Heart right ventricle (tissue), 16 donors: ENCODE results near the gene OTULINL. TPM values are rescaled to one million over a fixed set of nuclear protein-coding genes. Genes with fewer than 3 reads are reported as not detected.

Experiments used
- ATAC-seq, 8 donors: fragments of 200-7000 bp; cut with Tn5 transposase; one replicate each; pipeline ENCODE4 v1.9.1; 2020; ENCODE audit warnings: mild to moderate bottlenecking in 8 of 8, moderate library complexity in 8 of 8, moderate number of reproducible peaks in 1 of 8
- DNase-seq, 2 donors: peaks; one replicate each; pipeline ENCODE4 v3.0.0-alpha.2; 2020
- H3K27ac ChIP-seq, 10 donors: fragments of 200-600 bp; sonication (generic) in 2 of 10; one replicate each; pipeline versions ENCODE4 v1.5.0 to v1.8.0; 2020 to 2022; ENCODE audit warnings: mild to moderate bottlenecking in 3 of 10
- H3K27me3 ChIP-seq, 7 donors: fragments of 200-600 bp; one replicate each; pipeline ENCODE4 v1.8.0; 2021 to 2022; ENCODE audit warnings: mild to moderate bottlenecking in 2 of 7
- H3K36me3 ChIP-seq, 9 donors: fragments of 200-600 bp; sonication (generic) in 1 of 9; one replicate each; pipeline versions ENCODE4 v1.5.0 to v1.8.0; 2020 to 2022; ENCODE audit warnings: mild to moderate bottlenecking in 2 of 9
- H3K4me1 ChIP-seq, 9 donors: fragments of 200-600 bp; sonication (generic) in 1 of 9; one replicate each; pipeline versions ENCODE4 v1.5.0 to v1.8.0; 2020 to 2022; ENCODE audit warnings: mild to moderate bottlenecking in 4 of 9
- H3K4me3 ChIP-seq, 10 donors: fragments of 200-600 bp; sonication (generic) in 2 of 10; one replicate each; pipeline versions ENCODE4 v1.5.0 to v1.8.0; 2020 to 2022; ENCODE audit warnings: mild to moderate bottlenecking in 7 of 10, moderate library complexity in 2 of 10
- H3K9me3 ChIP-seq, 11 donors: fragments of 200-600 bp in 10 of 11; sonication (generic) in 2 of 11; one replicate each; pipeline versions ENCODE4 v1.5.0 to v1.8.0; 2013 to 2022; ENCODE audit warnings: mild to moderate bottlenecking in 2 of 11, control low read depth in 1 of 11, moderate library complexity in 1 of 11
- WGBS, 2 donors: extraction: QIAGEN DNeasy Blood & Tissue Kit; methylation state at CpG; one replicate each; pipeline ENCODE4 v1.1.7; 2013; ENCODE audit warnings: inconsistent platforms in 1 of 2; 5-methylcytosine and 5-hydroxymethylcytosine counted together
- intact Hi-C, 10 donors: fragments of 100-400 bp; cut with DNase I; formaldehyde crosslinking; loops; one replicate each; pipeline versions ENCODE4 v1.11.1 to v1.14.2; 2022
- polyA plus RNA-seq, 2 donors: library from polyadenylated mRNA; stranded (reverse); fragments of 200-250 nt; gene quantifications; one replicate each; pipeline ENCODE4 v1.2.3, GENCODE V29; 2013
- total RNA-seq, 10 donors: library from RNA; stranded (reverse); fragmentation: NEBNext Ultra II Directional in 3 of 10; extraction: Animal tissue kit (Norgen Biotek cat#: 25700) in 3 of 10; gene quantifications; one replicate each; pipeline versions ENCODE4 v1.2.1 to v1.2.4, GENCODE V29; 2021 to 2023
- TF ChIP-seq, protein P1 (sequence below), 9 donors: fragments of 200-600 bp; sonication (generic) in 2 of 9; IDR thresholded peaks; one replicate each; pipeline versions ENCODE4 v1.5.0 to v1.8.0; 2021 to 2022; ENCODE audit warnings: antibody characterized with exemption in 9 of 9, mild to moderate bottlenecking in 5 of 9, moderate library complexity in 1 of 9
- donor health status: Arrhythmogenic right ventricular cardiomyopathy.
- donor health status: ischemic (EF 13 %, LVEDD 7.1; RV severe dilation, severe dysfunction).
- donor health status: healthy with polysubstance abuse.
- donor health status: DM: no; HTN: yes; CAD: no.
- donor health status: DM: no; HTN: no; CAD: no.
- donor health status: ischemic (EF 25% LVEDD 6.9; RV normal size, moderate dysfunction).
- donor health status: ischemic (EF 25% LVEDD 5.7; RV mildly dilated, moderate dysfunction).
- donor health status: healthy.
- donor health status: DM: yes; HTN: yes; CAD: no.
- donor health status: Ischemic cardiomyopathy.
- donor health status: ischemic (EF 35%, LVEDD 5.7; RV mildly dilated, moderate dysfunction).
- donor health status: nonischemic (EF 11% LVEDD 7.7; RV severe dilation, severe dysfunction).
- donor health status: DM: yes; HTN: yes; CAD: no.
- donor health status: PGD.
- donor health status: ischemic (EF 29% LVEDD 5.4; RV normal size, mild dysfunction).
- donor health status: nonischemic (EF 23%, LVEDD 6.1; RV moderate dilation, normal function).

OTULINL gene
- total and polyA plus RNA-seq, 12 donors, result 0.29 to 9.5 (median 1.3) TPM

DNA sequence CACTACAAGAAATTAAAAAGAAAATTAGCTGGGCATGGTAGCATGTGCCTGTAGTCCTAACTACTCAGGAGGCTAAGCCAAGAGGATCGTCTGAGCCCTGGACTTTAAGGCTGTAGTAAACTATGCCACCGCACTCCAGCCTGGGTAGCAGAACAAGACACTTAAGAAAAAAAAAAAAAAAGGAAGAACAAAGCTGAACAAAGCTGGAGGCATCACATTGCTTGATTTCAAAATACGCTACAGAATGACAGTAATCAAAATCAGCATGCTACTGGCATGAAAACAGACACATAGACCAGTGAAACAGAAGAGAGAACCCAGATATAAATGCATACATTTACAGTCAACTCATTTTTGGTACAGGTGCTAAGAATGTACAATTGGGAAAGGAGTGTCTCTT, 68.5 kb downstream of the OTULINL start:
- peaks cover 0 to 3% (median 0%) of the 10 kb centered on the region in 11 donors for H3K9me3 ChIP-seq
- peaks cover 0 to 5% (median 0%) of the 10 kb centered on the region in 9 donors for H3K4me1 ChIP-seq
- intact Hi-C loops, result loop anchor here in 1 of 10 donors (10.0 kb wide), 1 partner anchor 255 kb away; no protein-coding TSS in a partner anchor
- no peak overlapping the region for H3K4me3 ChIP-seq
- 86 to 89% methylated on average over 3 of the region's 3 CpGs for WGBS, 2 donors
- ATAC-seq, result no peak
- TF ChIP-seq, protein P1, sequence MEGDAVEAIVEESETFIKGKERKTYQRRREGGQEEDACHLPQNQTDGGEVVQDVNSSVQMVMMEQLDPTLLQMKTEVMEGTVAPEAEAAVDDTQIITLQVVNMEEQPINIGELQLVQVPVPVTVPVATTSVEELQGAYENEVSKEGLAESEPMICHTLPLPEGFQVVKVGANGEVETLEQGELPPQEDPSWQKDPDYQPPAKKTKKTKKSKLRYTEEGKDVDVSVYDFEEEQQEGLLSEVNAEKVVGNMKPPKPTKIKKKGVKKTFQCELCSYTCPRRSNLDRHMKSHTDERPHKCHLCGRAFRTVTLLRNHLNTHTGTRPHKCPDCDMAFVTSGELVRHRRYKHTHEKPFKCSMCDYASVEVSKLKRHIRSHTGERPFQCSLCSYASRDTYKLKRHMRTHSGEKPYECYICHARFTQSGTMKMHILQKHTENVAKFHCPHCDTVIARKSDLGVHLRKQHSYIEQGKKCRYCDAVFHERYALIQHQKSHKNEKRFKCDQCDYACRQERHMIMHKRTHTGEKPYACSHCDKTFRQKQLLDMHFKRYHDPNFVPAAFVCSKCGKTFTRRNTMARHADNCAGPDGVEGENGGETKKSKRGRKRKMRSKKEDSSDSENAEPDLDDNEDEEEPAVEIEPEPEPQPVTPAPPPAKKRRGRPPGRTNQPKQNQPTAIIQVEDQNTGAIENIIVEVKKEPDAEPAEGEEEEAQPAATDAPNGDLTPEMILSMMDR (IDR thresholded peaks at IDR 0.05), result no peak
- no peak for DNase-seq
- no peak overlapping the region for H3K27ac ChIP-seq
- peaks cover 0 to 15% (median 0%) of the 10 kb centered on the region in 7 donors for H3K27me3 ChIP-seq
- H3K36me3 ChIP-seq, result no peaks in the 10 kb centered on the region

GRCh38 chr5:14655146-14655741, 73.7 kb downstream of the OTULINL start:
- WGBS, 2 donors, result 62 to 63% methylated on average over 4 of the region's 4 CpGs
- ATAC-seq (no peak), DNase-seq (no peak)
- no peaks in the 10 kb centered on the region for H3K9me3 ChIP-seq
- no peak overlapping the region for H3K4me3 ChIP-seq
- H3K27me3 ChIP-seq, result peaks cover 0 to 4% (median 0%) of the 10 kb centered on the region in 7 donors
- intact Hi-C loops, result loop anchor here in 1 of 10 donors (10.0 kb wide), 1 partner anchor 260 kb away; no protein-coding TSS in a partner anchor
- TF ChIP-seq, protein P1 (IDR thresholded peaks at IDR 0.05), result no peak
- H3K27ac ChIP-seq, result no peak overlapping the region
- H3K4me1 ChIP-seq, result no peaks in the 10 kb centered on the region
- H3K36me3 ChIP-seq, result no peaks in the 10 kb centered on the region

- Histone ChIP-seq H3K4me1 (no peaks in the 10 kb centered on the region), H3K27ac (no peak overlapping the region), H3K4me3 (no peak overlapping the region), H3K9me3 (no peaks in the 10 kb centered on the region), H3K27me3 (peaks cover 0 to 4% (median 0%) of the 10 kb centered on the region in 7 donors), H3K36me3 (no peaks in the 10 kb centered on the region)
- TF ChIP-seq, protein P1 (IDR thresholded peaks at IDR 0.05), result no peak
- WGBS, 2 donors, result 62 to 64% methylated on average over 2 of the region's 2 CpGs
- no peak for DNase-seq
- no peak for ATAC-seq
- intact Hi-C loops, result loop anchor here in 1 of 10 donors (10.0 kb wide), 1 partner anchor 262 kb away; no protein-coding TSS in a partner anchor
These were observed 75.3 kb downstream of the OTULINL start for GRCh38 chr5:14656898-14657297.

GRCh38 chr5:14659821-14660607, 78.4 kb downstream of the OTULINL start:
- H3K27ac ChIP-seq, result no peak overlapping the region
- no peaks in the 10 kb centered on the region for H3K9me3 ChIP-seq
- peaks cover 0 to 10% (median 9%) of the 10 kb centered on the region in 9 donors for H3K4me1 ChIP-seq
- no peaks in the 10 kb centered on the region for H3K36me3 ChIP-seq
- DNase-seq (no peak), ATAC-seq (no peak)
- TF ChIP-seq, protein P1 (IDR thresholded peaks at IDR 0.05), result no peak
- intact Hi-C loops, result loop anchor here in 2 of 10 donors (5.0 to 10.0 kb wide), 2 partner anchors 265 to 268 kb away; no protein-coding TSS in a partner anchor
- no peak overlapping the region for H3K4me3 ChIP-seq
- 94 to 99% methylated on average over 3 of the region's 3 CpGs for WGBS, 2 donors
- no peaks in the 10 kb centered on the region for H3K27me3 ChIP-seq
